OCI-LY3 (cell line): ENCODE measurements around the gene GARS1.
"Not testable (repeated sequence)": the region's sequence is repeated elsewhere in the genome, so short reads cannot be mapped to it uniquely, and the experiment has no call there.

Source experiments
- H2AFZ ChIP-seq: fragments of 200-600, 300-600 bp; shearing (Covaris generic); 2 replicates; pipeline ENCODE4 v1.6.0; 2014; ENCODE audit warnings: antibody characterized with exemption, low read depth, low read length
- H3K27ac ChIP-seq: fragments of 200-600, 300-600 bp; sonication (generic); 2 replicates; pipeline ENCODE4 v1.5.1; 2014; ENCODE audit warnings: mild to moderate bottlenecking, low read length, moderate library complexity, mixed read lengths
- H3K27me3 ChIP-seq: fragments of 200-600, 300-600 bp; sonication (generic); 2 replicates; pipeline ENCODE4 v1.6.1; 2014; ENCODE audit warnings: low read depth, low read length, mixed read lengths
- H3K36me3 ChIP-seq: fragments of 200-600, 300-600 bp; sonication (generic); replicated peaks from 2 replicates; pipeline ENCODE3; 2014; ENCODE audit warnings: low read depth, low read length, mixed read lengths
- H3K4me1 ChIP-seq: fragments of 300-600, 200-600 bp; sonication (generic); 2 replicates; pipeline ENCODE4 v1.6.1; 2014; ENCODE audit warnings: low read length, mixed read lengths
- H3K4me2 ChIP-seq: fragments of 200-600, 300-600 bp; sonication (generic); 2 replicates; pipeline ENCODE4 v1.6.1; 2014; ENCODE audit warnings: low read length, mixed read lengths
- H3K4me3 ChIP-seq: fragments of 300-600, 200-600 bp; sonication (generic); 2 replicates; pipeline ENCODE4 v1.5.1; 2014; ENCODE audit warnings: antibody characterized with exemption, mild to moderate bottlenecking, low read length, moderate library complexity
- H3K79me2 ChIP-seq: fragments of 300-600, 200-600 bp; shearing (Covaris generic); 2 replicates; pipeline ENCODE4 v1.6.1; 2014; ENCODE audit warnings: mild to moderate bottlenecking, low read length, mixed read lengths
- H3K9ac ChIP-seq: fragments of 300-600, 200-600 bp; shearing (Covaris generic); 2 replicates; pipeline ENCODE4 v1.6.0; 2014; ENCODE audit warnings: mild to moderate bottlenecking, low read length, moderate library complexity
- H3K9me3 ChIP-seq: fragments of 200-600, 300-600 bp; shearing (Covaris generic); 2 replicates; pipeline ENCODE4 v1.6.1; 2014; ENCODE audit warnings: low read length, mixed read lengths; ENCODE audit not compliant: insufficient read depth
- H4K20me1 ChIP-seq: fragments of 200-600, 300-600 bp; sonication (generic); 2 replicates; pipeline ENCODE4 v1.6.1; 2016; ENCODE audit warnings: low read length, mixed read lengths; ENCODE audit not compliant: insufficient read depth
- CTCF ChIP-seq: fragments of 200-600, 300-600 bp; sonication (generic); IDR thresholded peaks from 2 replicates; pipeline ENCODE4 v1.5.1; 2014; ENCODE audit warnings: antibody characterized with exemption, low read length, low read depth
- EZH2phosphoT487 ChIP-seq: fragments of 200-600 bp; shearing (Covaris generic); IDR thresholded peaks from 2 replicates; pipeline ENCODE4 v1.6.1; 2018; ENCODE audit warnings: antibody characterized with exemption, mixed run types, low read depth

Gene GARS1

DNA sequence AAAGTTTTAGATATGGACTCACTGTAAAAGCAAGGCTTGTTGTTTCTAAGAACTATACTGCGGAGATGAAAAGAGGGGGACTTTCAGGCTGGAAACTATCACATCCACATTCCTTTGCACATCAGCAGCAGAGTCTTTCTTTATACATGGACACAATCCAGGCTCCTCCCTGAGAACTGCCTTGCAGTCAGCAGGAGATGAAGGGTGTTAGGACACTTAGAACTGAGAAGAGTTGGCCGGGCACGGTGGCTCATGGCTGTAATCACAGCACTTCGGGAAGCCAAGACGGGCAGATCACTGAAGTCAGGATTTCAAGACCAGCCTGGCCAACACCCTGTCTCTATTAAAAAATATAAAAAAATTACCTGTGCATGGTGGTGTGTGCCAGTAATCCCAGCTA, 9.7 kb upstream of the GARS1 start:
- no peaks in the 10 kb centered on the region for H4K20me1 ChIP-seq
- no peak overlapping the region for H3K4me2 ChIP-seq
- H3K9me3 ChIP-seq: no peaks in the 10 kb centered on the region
- H3K27ac ChIP-seq: no peak overlapping the region
- H3K4me3 ChIP-seq: no peak overlapping the region
- H3K79me2 ChIP-seq: no peaks in the 10 kb centered on the region
- TF ChIP-seq CTCF (no peak), EZH2phosphoT487 (no peak)
- H3K27me3 ChIP-seq: no peaks in the 10 kb centered on the region
- peaks cover 6% of the 10 kb centered on the region for H3K36me3 ChIP-seq
- H3K9ac ChIP-seq: no peak overlapping the region
- H3K4me1 ChIP-seq: no peaks in the 10 kb centered on the region
- no peak overlapping the region for H2AFZ ChIP-seq

DNA sequence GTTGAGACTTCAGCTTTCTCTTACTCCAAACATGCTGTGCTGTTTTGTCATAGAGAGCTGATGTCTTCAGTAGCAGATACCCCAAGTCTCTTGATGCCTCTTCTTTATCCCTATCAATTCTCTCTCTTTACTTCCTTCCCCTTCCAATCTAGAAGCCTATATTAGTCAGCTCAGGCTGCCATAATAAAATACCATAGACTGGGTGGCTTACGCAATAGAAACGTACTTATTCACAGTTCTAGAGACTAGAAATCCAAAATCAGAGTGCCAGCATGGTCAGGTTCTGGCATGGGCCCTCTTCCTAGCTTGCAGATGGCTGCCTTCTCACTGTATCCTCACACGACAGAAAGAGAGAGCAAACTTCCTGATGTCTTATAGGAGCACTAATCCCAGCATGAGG, 9.0 kb upstream of the GARS1 start:
- TF ChIP-seq EZH2phosphoT487 (no peak), CTCF (no peak)
- Histone ChIP-seq H3K4me3 (no peak overlapping the region), H2AFZ (no peak overlapping the region), H3K4me1 (no peaks in the 10 kb centered on the region), H3K9me3 (no peaks in the 10 kb centered on the region), H3K9ac (no peak overlapping the region), H3K27me3 (no peaks in the 10 kb centered on the region), H3K36me3 (peaks cover 6% of the 10 kb centered on the region), H4K20me1 (no peaks in the 10 kb centered on the region), H3K79me2 (no peaks in the 10 kb centered on the region), H3K4me2 (no peak overlapping the region), H3K27ac (no peak overlapping the region)

DNA sequence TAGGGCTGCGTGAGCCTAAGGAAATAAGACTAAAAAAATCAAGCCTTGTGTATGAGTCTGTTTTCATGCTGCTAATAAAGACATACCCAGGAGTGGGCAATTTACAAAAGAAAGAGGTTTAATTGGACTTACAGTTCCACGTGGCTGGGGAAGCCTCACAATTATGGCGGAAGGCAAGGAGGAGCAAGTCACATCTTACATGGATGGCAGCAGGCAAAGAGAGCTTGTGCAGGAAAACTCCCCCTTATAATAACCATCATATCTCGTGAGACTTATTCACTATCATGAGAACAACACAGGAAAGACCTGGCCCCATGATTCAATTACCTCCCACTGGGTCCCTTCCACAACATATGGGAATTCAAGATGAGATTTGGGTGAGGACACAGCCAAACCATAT, 7.1 kb upstream of the GARS1 start:
- H3K4me3 ChIP-seq, H3K4me1 ChIP-seq, H3K4me2 ChIP-seq, H4K20me1 ChIP-seq, H3K27me3 ChIP-seq, H3K9me3 ChIP-seq, H2AFZ ChIP-seq, H3K9ac ChIP-seq, H3K79me2 ChIP-seq, H3K27ac ChIP-seq, H3K36me3 ChIP-seq: not testable (repeated sequence)

- Histone ChIP-seq H4K20me1 (no peaks in the 10 kb centered on the region), H3K79me2 (peaks cover 3% of the 10 kb centered on the region; the same call in 1 of the 2 replicates), H3K27ac (no peak overlapping the region), H3K27me3 (no peaks in the 10 kb centered on the region), H3K36me3 (peaks cover 6% of the 10 kb centered on the region), H3K9ac (no peak overlapping the region), H3K4me1 (no peaks in the 10 kb centered on the region), H3K9me3 (no peaks in the 10 kb centered on the region), H3K4me2 (no peak overlapping the region), H3K4me3 (no peak overlapping the region), H2AFZ (no peak overlapping the region)
- TF ChIP-seq CTCF: no peak
- no peak for TF ChIP-seq EZH2phosphoT487
Observed at GRCh38 chr7:30589111-30589510, 5.6 kb upstream of the GARS1 start.

- peak overlapping the region; percentile 97 for H3K27ac ChIP-seq
- peak overlapping the region; percentile 97 for H3K4me2 ChIP-seq
- H3K9me3 ChIP-seq: no peaks in the 10 kb centered on the region
- H3K27me3 ChIP-seq: no peaks in the 10 kb centered on the region
- peaks cover 10% of the 10 kb centered on the region for H3K4me1 ChIP-seq
- TF ChIP-seq EZH2phosphoT487: no peak
- no peak for TF ChIP-seq CTCF
- H4K20me1 ChIP-seq: peaks cover 28% of the 10 kb centered on the region; the same call in 1 of the 2 replicates
- H3K4me3 ChIP-seq: peak overlapping the region; percentile 98
- peak overlapping the region; percentile 84 for H2AFZ ChIP-seq
- peak overlapping the region; percentile 96 for H3K9ac ChIP-seq
- peaks cover 49% of the 10 kb centered on the region for H3K79me2 ChIP-seq
- H3K36me3 ChIP-seq: peaks cover 14% of the 10 kb centered on the region
Observed at GRCh38 chr7:30594048-30594539, 584 bp upstream of the GARS1 start.
